ENCODE measurements around the gene COQ10A. TPM values are rescaled to one million over a fixed set of nuclear protein-coding genes. Genes with fewer than 3 reads are reported as not detected.

Gene COQ10A
- total and polyA plus RNA-seq, 9 of the 15 experiments (the other 6 are each of a cell fraction or from before 2014, with no cell fraction given), result 3.1 to 26.4 (median 12.7) TPM

DNA sequence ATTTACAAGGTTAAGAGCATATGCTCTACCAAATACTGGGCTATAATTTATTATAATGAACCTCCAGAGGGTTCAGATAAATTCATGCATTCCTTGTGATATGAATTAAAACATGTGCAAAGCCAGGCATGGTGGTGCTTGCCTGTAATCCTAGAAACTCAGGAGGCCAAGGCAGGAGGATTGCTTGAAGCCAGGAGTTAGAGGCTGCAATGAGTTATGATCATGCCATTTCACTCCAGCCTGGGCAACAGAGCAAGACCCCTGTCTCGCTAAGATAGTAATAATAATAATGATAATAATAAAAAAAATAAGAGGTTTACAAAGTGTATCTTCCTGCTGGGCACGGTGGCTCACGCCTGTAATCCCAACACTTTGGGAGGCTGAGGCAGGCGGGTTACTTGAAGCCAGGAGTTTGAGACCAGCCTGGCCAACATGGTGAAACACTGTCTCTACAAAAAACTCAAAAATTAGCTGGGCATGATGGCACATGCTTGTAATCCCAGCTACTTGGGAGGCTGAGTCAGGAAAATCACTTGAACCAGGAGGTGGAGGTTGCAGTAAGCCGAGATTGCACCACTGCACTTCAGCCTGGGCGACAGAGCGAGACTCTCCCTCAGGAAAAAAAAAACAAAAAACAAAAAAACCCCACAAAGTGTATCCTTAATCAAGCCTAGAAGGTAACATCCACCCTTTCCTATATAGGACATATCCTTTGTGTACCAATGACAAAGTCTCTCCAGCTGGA lies 40.7 kb downstream of the COQ10A start:
- ATAC-seq (no peak), DNase-seq (ENCODE audit: extremely low read depth in 1 of 4, low spot score in 3 of 4) (no peak), FAIRE-seq (no peak)
- Histone ChIP-seq H3K27ac (ENCODE audit: extremely low read depth, low read depth, low read length) (no peak overlapping the region), H3K9me3 (replicated peaks; ENCODE audit: control insufficient read depth, insufficient read depth, low read depth, low read length) (no peaks in the 10 kb centered on the region), H3K4me2 (ENCODE audit: insufficient read depth, low read length) (no peak overlapping the region), H3K79me2 (ENCODE audit: control insufficient read depth, insufficient read depth, low read length) (no peaks in the 10 kb centered on the region), H3K36me3 (ENCODE audit: control insufficient read depth, insufficient read depth, low read length) (peaks cover 61% of the 10 kb centered on the region), H3K4me3 (no peak overlapping the region), H3K9ac (ENCODE audit: insufficient read depth in 1 of 2, low read depth in 2 of 2, low read length in 2 of 2) (no peak overlapping the region), H3K27me3 (ENCODE audit: control insufficient read depth in 2 of 2, insufficient read depth in 2 of 2, low read length in 2 of 2) (no peaks in the 10 kb centered on the region), H2AFZ (ENCODE audit: low read depth, low read length) (no peak overlapping the region), H3K9me1 (ENCODE audit: control insufficient read depth, insufficient read depth, low read length) (no peaks in the 10 kb centered on the region), H3K4me1 (replicated peaks in 1 of 2; ENCODE audit: control insufficient read depth in 2 of 2, insufficient read depth in 2 of 2, low read length in 2 of 2) (no peaks in the 10 kb centered on the region; a peak in 1 of 5 replicates), H4K20me1 (replicated peaks; ENCODE audit: control insufficient read depth, insufficient read depth, low read length) (no peaks in the 10 kb centered on the region)
- no TSS peak for BruUV-seq (replicated peaks)
- POLR2A ChIA-PET, result interaction anchor here (0.6 to 1.6 kb wide), 6 partner anchors 8 to 181 kb away, joined by 3 to 8 read pairs (median 4); partner anchors contain the start of genes CS and PAN2
- CTCF ChIA-PET (ENCODE audit: low intra/inter-chr PET ratio), result no interaction called here
- in situ Hi-C loops (cut with MboI) (no loop called here), intact Hi-C loops (cut with micrococcal nuclease) (no loop called here)
- 98% methylated on average over 7 of the region's 7 CpGs for WGBS (ENCODE audit: insufficient coverage, low coverage, missing lambda C conversion rate)
- TF ChIP-seq POLR2H (tag; IDR thresholded peaks at IDR 0.05; ENCODE audit: low read depth) (no peak), KHSRP (IDR thresholded peaks at IDR 0.05) (no peak), RBM25 (IDR thresholded peaks at IDR 0.05; ENCODE audit: low read depth, low read length, severe bottlenecking) (peak; percentile 8), ZNF121 (CRISPR knock-in tag; conservative IDR thresholded peaks at IDR 0.05) (peak; percentile 64; the same call in 1 of the 2 replicates), RERE (CRISPR knock-in tag; IDR thresholded peaks at IDR 0.05; ENCODE audit: borderline replicate concordance) (no peak), ETV5 (CRISPR knock-in tag; IDR thresholded peaks at IDR 0.05; ENCODE audit: low read depth) (no peak)

Data from K562 (cell line).